Measurements from ENCODE around the gene STARD5.

- TF ChIP-seq POLR2A (IDR thresholded peaks at IDR 0.05) = no peak
- TF ChIP-seq POLR2AphosphoS5 (IDR thresholded peaks at IDR 0.05) = no peak
- TF ChIP-seq, protein P1, sequence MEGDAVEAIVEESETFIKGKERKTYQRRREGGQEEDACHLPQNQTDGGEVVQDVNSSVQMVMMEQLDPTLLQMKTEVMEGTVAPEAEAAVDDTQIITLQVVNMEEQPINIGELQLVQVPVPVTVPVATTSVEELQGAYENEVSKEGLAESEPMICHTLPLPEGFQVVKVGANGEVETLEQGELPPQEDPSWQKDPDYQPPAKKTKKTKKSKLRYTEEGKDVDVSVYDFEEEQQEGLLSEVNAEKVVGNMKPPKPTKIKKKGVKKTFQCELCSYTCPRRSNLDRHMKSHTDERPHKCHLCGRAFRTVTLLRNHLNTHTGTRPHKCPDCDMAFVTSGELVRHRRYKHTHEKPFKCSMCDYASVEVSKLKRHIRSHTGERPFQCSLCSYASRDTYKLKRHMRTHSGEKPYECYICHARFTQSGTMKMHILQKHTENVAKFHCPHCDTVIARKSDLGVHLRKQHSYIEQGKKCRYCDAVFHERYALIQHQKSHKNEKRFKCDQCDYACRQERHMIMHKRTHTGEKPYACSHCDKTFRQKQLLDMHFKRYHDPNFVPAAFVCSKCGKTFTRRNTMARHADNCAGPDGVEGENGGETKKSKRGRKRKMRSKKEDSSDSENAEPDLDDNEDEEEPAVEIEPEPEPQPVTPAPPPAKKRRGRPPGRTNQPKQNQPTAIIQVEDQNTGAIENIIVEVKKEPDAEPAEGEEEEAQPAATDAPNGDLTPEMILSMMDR (IDR thresholded peaks at IDR 0.05) = no peak
Observed at GRCh38 chr15:81279621-81280485, 44.1 kb downstream of the STARD5 start.
